Measurements from ENCODE around the gene DNAL4.
A peak's percentile ranks its signal among the peaks of the same experiment; 100 is the strongest.

DNAL4 gene

DNA sequence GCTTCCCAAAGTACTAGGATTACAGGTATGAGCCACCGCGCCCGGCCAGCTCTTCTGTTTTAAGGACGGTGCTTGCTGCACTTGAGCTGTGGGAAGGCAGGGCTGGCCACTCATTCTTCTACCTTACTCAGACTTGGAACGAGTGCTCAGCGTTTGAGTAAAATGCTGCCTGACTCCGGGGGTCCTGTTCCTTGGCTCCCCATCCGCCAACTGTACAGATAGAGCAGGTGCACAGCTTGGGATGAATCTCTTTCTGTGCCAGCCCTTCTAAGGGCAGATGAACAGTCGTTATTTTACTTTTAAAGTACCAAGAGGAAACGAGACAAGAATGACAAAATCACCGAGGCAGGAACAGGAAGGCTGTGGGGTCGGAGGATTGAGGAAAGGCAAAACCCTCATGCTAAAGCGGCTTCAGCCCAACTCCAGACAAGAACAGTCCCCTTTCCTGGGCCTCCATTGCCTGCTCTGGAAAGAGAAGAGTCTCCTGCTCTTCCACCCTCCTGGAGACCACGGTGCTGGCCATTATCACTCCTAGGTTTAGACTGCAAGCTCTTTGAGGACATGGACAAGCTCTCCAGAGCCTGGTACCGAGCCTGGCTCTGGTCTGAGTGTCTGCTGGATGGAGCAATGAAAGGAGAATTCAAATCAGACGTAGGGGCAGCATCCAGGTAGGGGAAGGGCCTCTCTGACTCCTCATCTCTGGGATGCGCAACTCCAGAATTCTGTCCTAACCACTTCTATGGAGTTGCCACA is 37.1 kb downstream of the DNAL4 start:
- DNase-seq, result peak in 1 of 4 experiments; percentile 12

DNA sequence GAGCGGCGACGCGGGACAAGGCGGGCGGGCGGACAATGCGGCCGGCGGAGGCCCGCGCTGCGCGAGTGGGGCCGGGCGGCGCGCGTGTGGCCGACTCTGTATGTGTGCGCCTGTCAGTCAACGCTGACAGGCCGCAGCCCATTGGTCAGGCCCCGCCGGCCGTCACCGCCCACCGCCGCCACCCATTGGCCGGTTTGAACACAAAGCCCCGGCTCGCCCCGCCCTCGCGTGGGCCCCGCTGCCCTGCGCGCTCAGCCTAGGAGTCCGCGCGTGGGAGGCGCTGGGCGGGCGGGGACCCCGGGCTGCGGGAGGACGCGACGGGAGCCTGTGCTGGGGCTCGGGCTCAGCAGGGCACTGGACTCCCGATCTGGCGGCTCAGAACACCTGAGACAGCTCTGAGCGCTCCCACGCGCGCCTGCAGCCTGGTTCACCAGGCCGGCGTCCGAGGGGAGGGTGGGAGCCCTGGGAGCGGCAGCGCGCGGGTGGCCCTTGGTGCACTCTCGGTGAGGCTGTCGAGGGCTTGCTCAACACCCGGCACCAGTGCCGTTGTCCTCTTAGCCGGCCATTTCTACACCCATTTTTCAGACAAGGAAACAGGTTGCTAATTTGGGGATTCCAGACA is 37.9 kb downstream of the DNAL4 start, which contains the start of gene SUN2:
TSS of gene SUN2 (minus strand) at position 88 of the 622 bp plus-strand sequence. CDS start 3,370 bp downstream, outside the sequence.
- peak; percentile 71 to 93 (median 83) for DNase-seq

DNA sequence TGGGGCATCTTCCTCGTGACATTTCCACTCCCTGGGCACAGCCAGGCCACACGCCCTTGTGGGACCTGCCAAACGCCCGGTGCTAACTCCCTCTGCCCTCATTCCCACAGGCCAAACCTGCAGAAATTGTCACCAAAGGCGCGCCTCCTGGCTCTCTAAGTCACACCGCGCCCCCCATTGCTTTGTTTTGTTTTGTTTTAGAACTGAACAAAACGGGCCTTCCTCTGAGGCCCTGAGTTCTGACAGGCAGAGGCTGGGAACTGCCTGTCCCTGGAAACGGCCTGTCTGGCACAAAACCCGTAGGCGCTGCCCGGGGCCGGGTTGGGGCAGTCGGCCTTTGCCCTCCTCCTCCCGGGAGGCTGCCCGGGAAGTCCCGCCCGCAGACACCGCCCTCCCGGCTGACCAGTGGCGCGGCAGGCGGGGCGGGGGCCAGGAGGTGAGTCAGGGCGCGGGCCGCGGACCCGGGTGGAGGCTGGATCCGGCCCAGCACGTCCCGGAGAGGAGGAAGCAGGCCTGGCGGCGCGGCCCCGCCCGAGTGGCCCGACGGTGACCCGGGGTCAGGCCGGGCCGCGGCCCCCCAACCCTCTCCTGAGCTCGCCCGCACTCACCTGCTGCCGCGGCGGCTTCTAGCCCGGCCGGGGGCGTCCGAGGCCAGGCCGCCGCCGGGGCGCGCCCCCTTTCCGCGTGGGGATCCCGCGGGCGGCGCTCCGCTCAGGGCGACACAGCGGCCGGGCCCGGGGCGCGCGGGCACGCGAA is 38.6 kb downstream of the DNAL4 start:
- peak in 1 of 4 experiments; percentile 35 for DNase-seq

DNA sequence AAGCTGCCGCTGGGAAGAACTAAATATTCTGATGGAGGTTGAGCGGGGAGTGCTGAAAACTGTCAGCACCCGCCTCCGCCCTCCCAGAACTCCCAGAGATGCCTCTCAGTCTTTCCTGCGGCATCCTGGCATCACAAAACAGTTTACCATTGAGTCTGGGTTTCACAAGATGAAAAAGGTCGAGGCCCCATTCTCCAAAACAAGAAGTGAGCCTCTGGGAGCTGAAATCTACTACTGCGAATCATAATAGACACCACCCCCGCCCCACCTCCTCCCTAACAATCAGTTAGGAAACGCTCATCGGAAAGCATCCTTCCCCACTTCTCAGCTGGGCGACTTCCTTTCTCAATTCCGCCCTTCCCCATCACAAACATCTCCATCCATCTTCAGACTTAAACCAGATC is 39.2 kb downstream of the DNAL4 start:
- DNase-seq, result no peak

DNA sequence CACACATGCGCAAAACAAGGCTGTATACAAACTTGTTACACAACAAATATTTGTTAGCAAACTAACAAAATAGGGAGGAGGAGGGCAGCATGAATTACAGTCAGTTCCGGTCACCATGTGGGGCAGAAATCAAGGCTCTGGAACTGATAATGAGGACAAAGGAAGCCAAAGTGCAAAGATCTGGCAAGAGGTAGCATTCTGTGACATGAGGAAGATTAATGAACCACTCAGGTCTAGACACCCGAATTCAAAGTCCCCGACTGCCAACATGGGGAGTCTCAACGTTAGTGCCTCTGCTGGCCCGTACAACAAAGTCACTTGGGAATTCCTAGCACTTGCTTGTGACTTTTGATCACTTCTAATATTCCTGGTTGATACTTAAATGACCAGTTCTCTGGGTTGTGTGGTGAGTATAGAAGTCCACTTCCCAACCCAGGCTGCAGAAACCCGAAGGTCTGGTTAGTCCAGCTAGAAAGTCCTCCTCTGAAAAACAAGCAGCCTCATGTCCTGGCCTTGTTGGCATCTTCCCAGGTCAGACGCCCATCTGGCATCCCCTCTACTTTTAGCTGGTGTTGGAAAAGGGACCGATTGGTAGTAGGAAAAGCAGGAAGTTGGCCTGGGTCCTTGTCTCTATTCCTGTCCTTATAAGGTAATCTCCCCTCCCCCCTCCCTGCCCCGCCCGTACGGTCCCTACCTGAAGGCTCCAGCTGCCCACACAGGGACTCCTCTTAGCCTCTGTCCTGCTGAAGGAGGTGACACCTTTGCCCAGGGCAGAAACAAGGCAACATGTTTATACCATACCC is 39.8 kb downstream of the DNAL4 start:
- DNase-seq, result no peak

DNA sequence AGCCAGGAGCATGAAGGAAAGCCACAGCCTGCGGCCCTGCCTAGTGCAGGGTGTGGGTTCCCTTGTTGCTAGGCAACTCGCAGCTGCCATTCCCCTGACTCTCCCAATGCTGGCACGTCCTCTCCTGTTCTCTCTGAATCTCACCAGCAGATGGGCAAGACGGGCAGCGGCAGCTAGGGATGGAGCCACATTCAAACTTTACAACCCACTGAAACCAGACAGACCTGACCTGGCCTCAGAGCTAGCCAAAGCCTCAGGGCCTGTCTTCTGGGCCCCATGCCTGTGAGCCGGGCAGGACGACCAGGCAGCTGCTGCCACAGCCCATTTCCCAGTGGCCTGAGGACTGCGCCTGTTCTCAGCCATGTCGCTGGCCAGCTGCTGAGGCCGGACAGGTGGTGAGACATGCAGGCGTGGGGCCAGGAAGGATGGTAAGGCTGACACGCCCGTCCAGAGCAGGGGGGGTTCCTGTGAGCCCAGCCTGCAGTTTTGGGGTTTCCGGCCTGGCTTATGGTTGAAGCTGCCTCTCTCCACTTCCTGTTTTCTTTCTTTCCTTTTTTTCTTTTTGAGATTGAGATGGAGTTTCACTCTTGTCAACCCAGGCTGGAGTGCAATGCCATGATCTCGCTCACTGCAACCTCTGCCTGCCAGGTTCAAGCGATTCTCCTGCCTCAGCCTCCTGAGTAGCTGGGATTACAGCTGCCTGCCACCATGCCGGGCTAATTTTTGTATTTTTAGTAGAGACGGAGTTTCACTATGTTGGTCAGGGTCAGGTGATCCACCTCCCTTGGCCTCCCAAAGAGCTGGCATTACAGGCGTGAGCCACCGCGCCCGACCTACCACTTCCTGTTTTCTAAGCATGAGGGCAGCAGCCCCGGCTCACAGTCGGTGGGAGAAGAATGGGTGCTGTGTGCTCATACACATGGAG is 42.3 kb downstream of the DNAL4 start:
- peak; percentile 18 to 66 (median 45) for DNase-seq

DNA sequence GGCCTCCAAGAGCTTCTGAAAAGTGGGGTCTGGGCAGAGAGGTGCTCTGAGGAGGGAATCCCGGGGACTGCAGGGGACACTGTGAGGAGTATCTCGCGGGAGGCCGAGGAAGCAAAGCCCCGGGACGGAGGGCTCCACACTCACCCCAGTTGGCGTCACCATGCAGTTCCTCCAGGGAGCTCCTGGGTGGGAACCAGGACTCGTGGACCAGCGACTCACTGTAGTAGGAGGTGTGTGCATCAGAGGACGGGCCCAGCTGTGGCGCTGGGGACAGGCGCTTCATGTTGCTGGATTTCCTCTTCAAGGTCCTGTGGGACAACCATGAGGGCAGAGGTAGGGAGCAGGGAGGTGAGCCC is 42.9 kb downstream of the DNAL4 start:
- DNase-seq, result no peak

DNA sequence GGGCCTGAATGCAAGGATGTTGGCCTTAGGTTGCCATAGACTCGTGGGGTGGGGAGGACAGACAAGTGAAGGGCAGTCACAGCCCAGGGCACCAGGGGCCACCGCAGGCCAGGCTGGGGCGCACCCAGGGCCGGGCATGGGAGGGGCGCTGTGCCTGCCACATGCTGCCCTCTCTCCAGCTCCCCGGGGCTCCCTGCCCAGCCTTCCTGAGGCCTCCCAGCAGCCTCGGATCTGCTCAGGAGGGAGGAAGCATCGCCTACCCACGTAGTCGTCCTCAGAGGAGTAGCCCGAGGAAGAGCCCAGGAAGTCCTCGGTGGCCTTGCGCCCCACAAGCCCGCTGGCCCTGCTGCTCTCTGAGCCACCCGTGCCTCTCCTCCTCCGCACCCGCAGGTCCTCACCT is 43.3 kb downstream of the DNAL4 start:
- no peak for DNase-seq

DNA sequence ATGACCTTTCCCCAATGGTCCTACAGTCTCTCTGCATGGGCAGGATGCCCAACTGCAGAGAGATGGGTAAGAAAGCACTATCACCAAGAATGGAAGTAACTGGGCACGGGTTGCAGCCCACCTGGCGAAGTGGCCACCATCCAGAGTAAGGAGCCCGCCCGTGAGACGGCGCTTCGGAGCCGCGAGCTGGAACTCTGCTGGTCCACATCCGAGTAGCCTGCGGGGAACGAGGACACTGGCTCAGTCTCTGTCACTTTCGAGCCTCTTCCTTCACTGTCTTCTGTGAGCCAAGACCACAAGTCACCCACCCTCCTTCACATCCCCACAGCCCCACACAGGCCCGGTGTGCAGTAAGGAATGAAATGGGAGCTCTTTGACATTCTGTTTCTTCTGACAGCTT is 43.8 kb downstream of the DNAL4 start:
- DNase-seq, result no peak

DNA sequence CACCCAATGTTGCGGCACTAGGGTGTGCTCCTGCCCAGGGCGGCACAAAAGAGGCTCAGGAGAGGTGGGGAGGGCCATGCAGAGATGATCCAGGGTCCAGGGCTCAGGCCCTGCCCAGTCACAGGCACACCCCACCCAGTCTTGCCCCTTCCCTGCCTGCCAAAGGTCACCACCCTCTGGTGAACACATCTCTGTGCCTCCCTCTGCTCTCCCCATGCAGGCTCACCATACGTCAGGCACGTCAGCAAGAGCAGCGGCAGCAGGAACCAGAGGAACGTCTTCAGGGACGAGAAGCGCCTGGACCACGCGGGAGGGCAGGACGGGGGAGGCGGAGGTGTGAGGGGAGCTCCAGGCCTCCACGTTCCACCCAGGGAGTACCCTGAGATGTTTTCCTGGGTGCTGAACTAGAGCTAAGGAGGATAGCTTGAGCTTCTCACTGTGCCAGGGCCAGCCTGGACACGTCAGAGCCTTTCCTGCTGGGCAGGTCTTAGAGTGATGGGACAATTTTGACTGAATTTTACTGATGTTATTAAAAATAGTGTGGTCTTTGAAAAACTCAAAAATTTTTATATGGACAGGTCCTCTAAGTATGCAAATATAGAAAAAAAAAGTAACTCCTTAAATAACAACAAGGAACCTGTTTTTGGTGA is 45.3 kb downstream of the DNAL4 start:
- DNase-seq, result no peak

DNA sequence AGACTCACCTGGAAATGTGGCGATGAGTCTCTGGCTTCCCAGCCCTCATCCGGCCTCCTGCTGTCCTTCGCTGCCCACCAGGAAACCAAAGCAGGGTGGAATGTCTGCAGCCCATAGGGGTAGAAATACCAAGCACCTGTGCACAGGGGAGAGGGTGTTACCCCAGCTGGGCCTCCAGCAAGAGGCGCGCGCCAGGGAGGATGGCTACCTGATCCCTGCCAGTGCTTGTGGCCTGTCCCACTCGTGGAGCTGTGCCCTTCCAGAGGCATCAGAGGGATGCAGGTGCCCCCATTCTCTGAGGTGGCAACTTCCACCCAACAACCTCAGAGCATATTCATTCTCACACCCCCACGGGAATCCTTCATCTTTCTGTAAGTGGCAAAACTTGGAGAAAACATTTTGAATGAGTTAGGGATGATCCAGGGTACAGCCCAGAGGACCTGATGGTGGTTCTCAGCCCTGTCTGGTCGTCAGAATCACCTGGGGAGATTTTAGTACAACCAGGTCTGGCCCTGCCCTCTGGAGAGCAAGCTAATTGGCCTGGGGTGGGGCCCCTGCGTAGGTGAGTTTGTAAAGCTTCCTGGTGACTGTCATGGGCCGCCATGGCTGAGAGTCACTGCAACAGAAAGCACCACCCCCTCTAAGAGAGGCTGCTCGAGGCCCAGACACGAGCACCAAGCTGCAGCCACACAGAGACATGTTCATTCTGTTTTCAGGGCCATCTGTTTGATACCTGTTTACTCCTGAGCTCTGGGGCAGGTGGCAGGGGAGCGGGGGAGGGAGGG is 48.1 kb downstream of the DNAL4 start:
- DNase-seq, result no peak

DNA sequence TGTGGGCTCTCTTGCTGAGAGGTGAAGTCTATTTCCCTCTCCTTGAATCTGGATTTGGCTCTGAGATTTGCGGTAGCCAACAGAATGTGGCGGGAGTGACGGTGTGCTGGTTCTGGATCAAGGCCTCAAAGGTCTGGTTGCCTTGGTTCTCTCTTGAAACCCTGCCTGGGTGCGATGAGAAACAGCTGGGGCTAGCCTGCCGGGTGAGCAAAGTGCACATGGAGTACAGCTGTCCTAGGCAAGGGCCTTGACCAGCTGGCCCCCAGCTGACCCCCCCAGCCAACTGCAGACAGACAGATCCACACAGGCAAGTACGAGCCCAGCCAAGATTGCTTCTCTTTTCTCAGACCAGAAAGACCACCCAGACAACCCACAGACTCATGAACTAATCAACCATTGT is 49.0 kb downstream of the DNAL4 start:
- no peak for DNase-seq

DNA sequence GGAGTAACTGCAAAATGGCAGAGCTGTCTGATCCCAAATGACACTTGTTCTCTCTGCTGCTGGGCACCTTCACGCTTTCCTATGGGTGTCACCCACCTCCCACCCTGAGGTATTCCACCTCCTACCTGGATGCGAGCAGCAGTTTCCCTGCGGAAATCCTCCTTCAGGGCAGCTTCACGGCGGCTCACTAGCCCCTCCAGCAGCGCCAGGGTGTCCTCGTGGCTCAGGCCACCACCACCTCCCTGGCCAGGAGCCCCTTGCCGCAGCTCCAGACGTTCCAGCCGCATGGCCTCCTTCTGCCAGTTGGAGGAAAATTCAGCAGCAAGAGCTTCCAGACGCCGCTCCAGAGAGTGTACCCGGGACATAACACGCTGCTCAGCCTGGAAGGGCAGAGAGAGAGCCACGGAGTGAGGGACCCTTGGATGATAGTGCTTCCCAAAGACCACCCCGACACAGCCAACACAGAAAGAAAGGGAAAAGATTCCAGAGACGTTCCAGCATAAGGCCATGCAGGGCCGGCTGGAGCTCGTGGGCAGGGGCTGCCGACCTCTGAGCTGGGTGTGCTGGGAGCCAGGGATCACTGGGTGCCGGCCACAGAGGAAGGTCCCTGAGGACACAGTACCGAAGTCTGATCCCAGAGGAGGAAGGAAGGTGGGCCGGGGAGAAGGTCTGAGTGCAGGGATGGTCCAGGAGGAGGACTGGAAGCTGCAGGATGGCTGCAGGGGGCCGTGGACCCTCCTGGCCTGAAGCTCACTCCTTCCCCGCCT is 51.6 kb downstream of the DNAL4 start:
- no peak for DNase-seq

DNA sequence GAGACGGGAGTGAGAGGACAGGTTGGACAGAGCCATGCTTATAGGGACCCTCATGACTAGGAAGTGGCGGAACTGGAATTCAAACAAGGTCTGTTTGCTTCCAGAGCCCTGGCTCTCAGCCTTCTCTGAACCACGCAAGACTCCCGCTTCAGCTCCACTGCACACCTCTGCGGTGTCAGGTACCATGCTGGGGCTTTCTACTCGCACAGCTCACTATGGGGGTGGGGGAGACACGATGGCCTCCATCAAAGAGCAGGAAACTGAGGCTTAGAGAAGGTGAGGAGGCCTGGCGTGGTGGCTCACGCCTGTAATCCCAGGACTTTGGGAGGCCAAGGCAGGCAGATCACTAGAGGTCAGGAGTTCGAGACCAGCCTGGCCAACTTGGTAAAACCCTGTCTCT is 52.4 kb downstream of the DNAL4 start:
- no peak for DNase-seq

DNA sequence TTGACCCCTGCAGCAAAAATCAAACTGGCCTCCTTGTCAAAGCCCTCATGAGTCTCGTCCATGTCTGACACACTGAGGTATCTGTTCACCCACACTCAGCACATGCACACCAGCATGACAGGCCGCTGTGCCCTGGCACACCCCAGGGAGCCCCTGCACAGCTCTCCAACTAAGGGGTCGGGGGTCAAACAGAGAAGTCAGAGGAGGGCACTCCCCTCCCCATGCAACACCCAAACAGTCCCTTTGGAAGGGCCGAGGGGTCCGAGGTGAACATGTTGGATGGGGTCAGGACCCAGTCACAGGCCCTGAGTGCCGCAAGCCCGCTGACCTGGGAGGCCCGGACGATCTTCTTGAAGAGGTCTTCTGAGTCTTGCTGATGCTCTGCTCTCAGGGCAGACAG is 52.8 kb downstream of the DNAL4 start:
- DNase-seq, result no peak

DNA sequence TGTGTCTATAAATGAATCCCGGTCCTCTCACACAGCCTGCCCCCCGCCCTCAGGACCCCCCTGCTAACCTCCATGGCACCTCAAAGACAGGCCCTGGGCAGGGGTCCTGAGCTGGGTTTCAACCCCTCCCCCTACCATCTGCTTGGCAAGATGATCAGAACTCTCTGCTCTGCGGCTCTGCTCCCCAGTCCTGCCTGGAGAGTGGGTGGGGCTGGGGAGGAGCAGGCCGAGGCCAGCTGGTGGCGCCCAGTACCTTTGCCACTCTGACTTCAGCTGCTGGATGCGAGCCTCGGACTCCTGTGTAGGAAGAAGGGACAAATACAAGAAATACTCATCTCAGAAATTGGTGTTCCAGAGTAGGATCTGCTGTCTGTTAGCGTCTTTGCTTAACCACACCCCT is 53.2 kb downstream of the DNAL4 start:
- DNase-seq, result no peak

DNA sequence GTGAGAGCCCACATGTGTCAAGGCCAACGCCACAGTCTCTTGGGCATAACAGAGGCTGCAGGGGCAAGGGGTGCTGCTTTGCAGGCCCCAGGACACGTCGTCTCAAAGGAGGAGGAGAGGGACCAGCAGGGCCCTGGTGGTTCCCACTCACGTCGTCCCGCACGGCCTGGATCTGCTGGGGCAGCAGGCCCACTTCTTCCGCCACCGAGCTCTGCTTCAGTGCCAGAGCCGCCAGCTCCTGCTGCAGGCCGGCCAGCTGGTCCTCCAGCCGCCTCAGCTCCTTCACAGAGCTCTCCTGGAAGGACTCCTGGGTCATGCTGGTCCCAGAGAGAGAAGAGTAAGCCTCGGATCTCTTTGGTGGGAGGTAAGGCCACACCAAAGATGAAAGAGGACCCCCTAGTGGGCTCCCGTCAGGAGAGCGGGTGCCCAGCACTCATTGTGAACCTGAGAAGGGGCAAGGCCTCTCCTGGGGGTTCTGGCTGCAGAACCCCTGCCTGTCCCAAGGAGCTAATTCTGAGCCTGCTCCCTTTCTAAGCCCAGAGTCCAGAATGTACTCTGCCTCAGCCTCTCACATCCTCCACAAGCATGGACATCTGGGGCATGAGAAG is 53.7 kb downstream of the DNAL4 start:
- DNase-seq, result no peak

DNA sequence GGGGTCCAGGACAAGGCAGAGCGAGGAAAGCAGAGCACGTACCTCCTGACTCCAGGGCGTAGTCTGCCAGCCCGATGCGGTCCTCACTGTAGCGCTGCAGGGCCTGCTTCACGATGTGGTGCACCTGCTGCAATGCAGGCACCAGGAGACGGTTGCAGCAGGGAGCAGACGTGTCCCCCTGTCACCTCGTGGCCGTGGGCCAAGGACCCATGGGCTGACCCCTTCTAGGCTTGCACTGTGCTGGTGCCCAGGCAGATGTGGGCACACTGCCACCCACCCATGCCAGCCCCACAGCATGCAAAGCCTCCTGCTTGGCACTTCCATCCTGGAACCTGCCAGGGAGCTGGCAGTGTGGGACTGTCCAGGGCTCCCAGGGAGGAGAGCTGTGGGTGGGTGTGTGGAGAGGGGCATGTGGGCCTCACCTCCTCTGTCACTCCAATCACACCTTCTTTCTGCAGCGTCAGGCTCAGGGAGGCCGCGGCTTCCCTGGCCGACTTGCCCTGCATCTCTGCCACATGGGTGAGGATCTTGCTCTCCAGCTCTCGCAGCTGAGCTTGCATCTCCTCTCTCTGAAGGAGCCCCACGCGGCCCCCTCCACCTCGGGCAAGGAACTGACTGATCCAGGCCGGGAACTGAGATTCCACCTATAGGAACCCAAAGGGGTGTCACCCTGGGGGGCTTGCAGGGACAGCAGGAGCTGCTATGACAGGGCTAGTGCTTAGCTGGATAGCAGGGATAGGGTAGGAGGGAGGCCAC is 54.5 kb downstream of the DNAL4 start:
- DNase-seq, result no peak

Data from activated naive CD4-positive, alpha-beta T cell (primary cell).